ENCODE data around the gene LTO1.
"Not testable (repeated sequence)": the region's sequence is repeated elsewhere in the genome, so short reads cannot be mapped to it uniquely, and the experiment has no call there.

Gene LTO1

DNA sequence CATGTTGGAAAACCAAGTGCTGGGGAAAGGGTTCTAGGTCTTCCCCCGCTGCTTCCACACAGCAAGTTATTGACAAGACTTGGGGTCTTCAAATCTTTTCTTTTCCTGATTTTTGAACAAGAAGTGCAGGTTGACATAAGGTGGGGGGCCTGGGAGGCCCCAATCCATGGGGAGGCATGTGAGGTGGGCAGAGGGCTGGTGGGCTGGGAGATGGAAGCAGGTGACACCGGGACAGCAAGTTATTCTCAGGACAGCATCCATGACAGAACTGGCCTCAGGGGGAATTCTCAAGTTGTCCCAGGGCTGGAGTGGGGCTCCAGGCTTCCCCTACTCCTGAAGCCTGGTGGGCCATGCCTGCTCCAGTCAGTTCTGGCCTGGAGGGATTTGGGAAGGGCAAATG is 23.2 kb upstream of the LTO1 start:
- H3K27me3 ChIP-seq (ENCODE audit: control insufficient read depth, insufficient read depth, low read length): peaks cover 21% of the 10 kb centered on the region
- peaks cover 27% of the 10 kb centered on the region for H3K4me1 ChIP-seq (ENCODE audit: control insufficient read depth, low read depth, low read length)

DNA sequence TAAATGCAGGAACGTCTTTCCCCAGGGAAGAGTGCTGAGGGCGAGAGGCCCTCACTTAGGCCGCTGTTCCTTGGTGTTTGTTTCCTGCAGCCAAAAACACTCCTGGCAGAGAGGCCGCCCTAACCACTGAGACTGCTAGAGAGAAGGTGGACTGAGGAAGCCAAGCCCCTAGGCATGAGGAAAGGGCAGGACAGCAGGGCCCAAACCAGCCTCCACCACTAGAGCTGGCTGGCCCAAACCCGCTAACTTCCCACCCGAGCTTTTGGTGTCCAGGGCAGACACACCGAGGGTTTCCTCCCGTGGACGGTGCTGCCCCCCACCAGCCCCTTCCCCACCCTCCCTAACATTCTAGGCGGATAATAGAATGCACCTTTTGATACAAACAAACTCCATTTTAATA is 22.7 kb upstream of the LTO1 start:
- H3K27ac ChIP-seq (ENCODE audit: low read length): no peak overlapping the region
- H3K27me3 ChIP-seq (ENCODE audit: control insufficient read depth, insufficient read depth, low read length): peaks cover 16% of the 10 kb centered on the region
- no peaks in the 10 kb centered on the region for H3K9me3 ChIP-seq (ENCODE audit: control insufficient read depth, low read depth, low read length)
- no peak overlapping the region for H3K4me3 ChIP-seq (ENCODE audit: low read length)
- peaks cover 26% of the 10 kb centered on the region for H3K4me1 ChIP-seq (ENCODE audit: control insufficient read depth, low read depth, low read length)
- H3K9ac ChIP-seq (ENCODE audit: low read length): no peak overlapping the region
- H3K36me3 ChIP-seq (ENCODE audit: control insufficient read depth, low read depth, low read length): peaks cover 13% of the 10 kb centered on the region

More for the DNA sequence above, 23.2 kb upstream of the LTO1 start:
- Histone ChIP-seq H3K27ac (ENCODE audit: low read length) (no peak overlapping the region), H3K36me3 (ENCODE audit: control insufficient read depth, low read depth, low read length) (peaks cover 13% of the 10 kb centered on the region), H3K4me3 (ENCODE audit: low read length) (no peak overlapping the region), H3K9ac (ENCODE audit: low read length) (no peak overlapping the region), H3K9me3 (ENCODE audit: control insufficient read depth, low read depth, low read length) (no peaks in the 10 kb centered on the region)

DNA sequence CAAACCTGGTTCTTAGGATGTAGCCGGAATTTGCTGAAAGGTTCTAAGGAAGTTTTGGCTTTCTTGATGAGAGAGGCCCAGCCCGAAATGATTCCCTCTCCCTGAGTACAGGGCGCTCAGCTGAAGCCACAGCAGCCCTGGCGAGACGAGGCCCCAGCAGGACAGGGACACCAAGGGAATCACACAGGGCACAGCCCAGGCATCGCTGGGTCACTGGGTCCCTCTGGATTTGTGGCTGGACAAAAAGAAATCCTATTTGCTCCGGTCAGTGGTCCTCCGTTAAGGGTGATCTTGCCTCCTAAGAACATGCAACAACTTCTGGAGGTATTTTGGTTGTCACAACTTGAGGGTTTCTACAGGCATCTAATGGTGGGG is 22.3 kb upstream of the LTO1 start:
- no peak overlapping the region for H3K9ac ChIP-seq (ENCODE audit: low read length)

DNA sequence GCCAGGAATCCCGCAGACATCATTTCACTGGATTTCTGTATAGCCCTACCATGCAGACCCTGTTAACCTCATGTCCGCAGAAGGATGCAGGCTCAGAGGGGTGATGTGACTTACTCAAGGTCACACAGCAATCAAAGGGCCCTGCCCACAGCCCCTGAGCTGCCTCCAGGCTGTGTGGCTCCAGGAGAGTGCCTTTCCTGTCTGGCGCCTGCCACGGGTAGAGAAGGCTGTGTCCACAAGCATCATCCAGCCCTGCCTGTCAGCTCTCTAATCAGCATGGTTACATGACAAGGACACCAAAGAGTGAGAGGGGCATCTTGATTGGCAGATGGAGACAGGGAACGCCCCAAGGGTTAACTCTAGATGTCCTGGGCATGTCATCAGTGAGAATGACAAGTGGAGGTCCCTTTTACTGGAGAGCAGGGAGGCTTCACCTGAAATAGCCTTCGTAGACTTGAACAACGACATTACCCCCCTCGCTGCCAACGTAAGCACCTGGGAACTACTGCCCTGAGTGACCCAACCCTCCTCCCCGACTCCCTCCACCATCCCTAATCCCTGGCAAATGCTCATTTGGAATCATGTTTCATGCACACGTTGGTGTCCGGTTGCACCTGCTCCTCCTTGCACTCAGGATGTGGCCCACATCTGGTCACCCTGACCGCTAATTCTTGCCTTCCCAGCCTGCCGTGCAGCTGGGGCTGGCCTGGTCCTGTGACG is 21.8 kb upstream of the LTO1 start:
- no peak overlapping the region for H3K27ac ChIP-seq (ENCODE audit: low read length)
- peaks cover 13% of the 10 kb centered on the region for H3K36me3 ChIP-seq (ENCODE audit: control insufficient read depth, low read depth, low read length)
- peaks cover 7% of the 10 kb centered on the region for H3K27me3 ChIP-seq (ENCODE audit: control insufficient read depth, insufficient read depth, low read length)
- no peak overlapping the region for H3K9ac ChIP-seq (ENCODE audit: low read length)
- H3K9me3 ChIP-seq (ENCODE audit: control insufficient read depth, low read depth, low read length): no peaks in the 10 kb centered on the region
- peaks cover 23% of the 10 kb centered on the region for H3K4me1 ChIP-seq (ENCODE audit: control insufficient read depth, low read depth, low read length)
- H3K4me3 ChIP-seq (ENCODE audit: low read length): no peak overlapping the region

More for the DNA sequence above, 22.3 kb upstream of the LTO1 start:
- Histone ChIP-seq H3K4me3 (ENCODE audit: low read length) (no peak overlapping the region), H3K4me1 (ENCODE audit: control insufficient read depth, low read depth, low read length) (peaks cover 24% of the 10 kb centered on the region), H3K27ac (ENCODE audit: low read length) (no peak overlapping the region), H3K27me3 (ENCODE audit: control insufficient read depth, insufficient read depth, low read length) (peaks cover 12% of the 10 kb centered on the region), H3K9me3 (ENCODE audit: control insufficient read depth, low read depth, low read length) (no peaks in the 10 kb centered on the region), H3K36me3 (ENCODE audit: control insufficient read depth, low read depth, low read length) (peaks cover 13% of the 10 kb centered on the region)

DNA sequence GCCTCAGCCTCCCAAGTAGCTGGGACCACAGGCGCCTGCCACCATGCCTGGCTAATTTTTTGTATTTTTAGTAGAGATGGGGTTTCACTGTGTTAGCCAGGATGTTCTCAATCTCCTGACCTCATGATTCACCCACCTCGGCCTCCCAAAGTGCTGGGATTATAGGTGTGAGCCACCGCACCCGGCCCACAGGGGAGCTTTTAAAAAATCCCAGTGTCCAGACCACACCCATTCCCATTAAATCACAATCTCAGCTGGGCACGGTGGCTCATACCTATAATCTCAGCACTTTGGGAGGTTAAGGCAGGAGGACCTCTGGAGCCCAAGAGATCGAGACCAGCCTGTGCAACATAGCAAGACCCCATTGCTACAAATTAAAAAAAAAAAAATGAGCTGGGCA is 20.8 kb upstream of the LTO1 start:
- H3K27me3 ChIP-seq (ENCODE audit: control insufficient read depth, insufficient read depth, low read length); H3K4me3 ChIP-seq (ENCODE audit: low read length); H3K27ac ChIP-seq (ENCODE audit: low read length); H3K9ac ChIP-seq (ENCODE audit: low read length); H3K9me3 ChIP-seq (ENCODE audit: control insufficient read depth, low read depth, low read length): not testable (repeated sequence)
- Histone ChIP-seq H3K36me3 (ENCODE audit: control insufficient read depth, low read depth, low read length) (peaks cover 13% of the 10 kb centered on the region), H3K4me1 (ENCODE audit: control insufficient read depth, low read depth, low read length) (peaks cover 17% of the 10 kb centered on the region)

DNA sequence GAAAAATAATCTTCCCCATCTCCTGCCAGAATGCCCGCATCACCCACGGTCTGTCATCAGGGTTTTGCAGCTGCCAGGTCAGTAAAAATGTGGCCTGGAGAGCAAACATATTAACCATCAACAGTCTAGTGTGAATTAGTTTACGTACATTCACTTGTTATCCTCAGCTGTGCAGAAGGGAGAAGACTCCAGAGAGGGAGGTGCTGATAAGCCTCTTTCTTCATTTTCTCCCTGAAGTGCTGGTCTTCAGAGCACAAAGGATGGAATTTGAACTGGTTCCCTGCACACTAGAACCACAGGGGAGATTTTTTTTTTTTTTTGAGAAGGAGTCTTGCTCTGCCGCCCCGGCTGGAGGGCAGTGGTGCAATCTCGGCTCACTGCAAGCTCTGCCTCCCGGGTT is 20.4 kb upstream of the LTO1 start:
- Histone ChIP-seq H3K9me3 (ENCODE audit: control insufficient read depth, low read depth, low read length) (no peaks in the 10 kb centered on the region), H3K27me3 (ENCODE audit: control insufficient read depth, insufficient read depth, low read length) (no peaks in the 10 kb centered on the region), H3K27ac (ENCODE audit: low read length) (no peak overlapping the region), H3K4me3 (ENCODE audit: low read length) (no peak overlapping the region), H3K36me3 (ENCODE audit: control insufficient read depth, low read depth, low read length) (peaks cover 13% of the 10 kb centered on the region), H3K4me1 (ENCODE audit: control insufficient read depth, low read depth, low read length) (peaks cover 13% of the 10 kb centered on the region), H3K9ac (ENCODE audit: low read length) (no peak overlapping the region)

DNA sequence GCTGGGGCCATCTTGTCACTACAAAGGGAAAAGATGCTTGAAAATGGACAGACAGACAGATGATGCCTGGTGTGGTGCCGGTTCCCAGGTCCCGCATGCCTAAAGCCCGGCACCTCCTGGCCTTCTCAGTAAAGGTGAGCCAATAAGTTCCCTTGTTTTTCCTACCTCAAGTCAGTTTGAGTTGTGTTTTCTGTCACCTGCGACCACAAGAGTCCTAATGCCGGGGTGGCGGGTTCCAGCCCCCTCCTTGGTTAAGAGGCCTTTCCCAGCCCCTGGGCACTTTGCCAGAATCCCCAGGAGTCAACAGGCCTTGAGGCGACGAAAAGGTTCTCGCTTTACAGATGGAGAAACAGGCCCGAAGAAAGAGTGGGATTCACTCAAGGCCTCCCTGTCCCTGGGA is 19.6 kb upstream of the LTO1 start:
- Histone ChIP-seq H3K4me3 (ENCODE audit: low read length) (no peak overlapping the region), H3K4me1 (ENCODE audit: control insufficient read depth, low read depth, low read length) (peaks cover 6% of the 10 kb centered on the region), H3K9ac (ENCODE audit: low read length) (no peak overlapping the region), H3K27me3 (ENCODE audit: control insufficient read depth, insufficient read depth, low read length) (no peaks in the 10 kb centered on the region), H3K36me3 (ENCODE audit: control insufficient read depth, low read depth, low read length) (peaks cover 13% of the 10 kb centered on the region), H3K9me3 (ENCODE audit: control insufficient read depth, low read depth, low read length) (no peaks in the 10 kb centered on the region), H3K27ac (ENCODE audit: low read length) (no peak overlapping the region)

DNA sequence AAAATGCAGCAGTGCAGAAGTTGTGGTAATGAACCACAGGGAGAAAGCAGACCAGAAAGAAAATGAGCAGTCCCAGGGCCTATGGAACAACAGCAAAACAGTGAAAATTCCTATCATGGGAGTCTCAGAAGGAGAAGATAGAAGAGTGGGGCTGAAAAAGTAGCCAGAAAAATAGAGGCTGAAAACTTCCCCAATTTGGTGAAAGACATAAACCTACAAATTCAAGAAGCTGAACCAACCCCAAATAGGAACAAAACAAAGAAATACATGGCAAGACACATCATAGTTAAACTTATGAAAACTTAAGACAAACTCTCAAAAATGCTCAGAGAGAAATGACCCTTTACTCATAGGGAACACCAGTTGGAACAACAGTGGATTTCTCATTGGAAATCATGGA is 17.3 kb upstream of the LTO1 start:
- H3K27ac ChIP-seq (ENCODE audit: low read length): no peak overlapping the region
- H3K4me3 ChIP-seq (ENCODE audit: low read length): no peak overlapping the region
- H3K36me3 ChIP-seq (ENCODE audit: control insufficient read depth, low read depth, low read length): no peaks in the 10 kb centered on the region
- no peaks in the 10 kb centered on the region for H3K9me3 ChIP-seq (ENCODE audit: control insufficient read depth, low read depth, low read length)
- no peak overlapping the region for H3K9ac ChIP-seq (ENCODE audit: low read length)
- H3K4me1 ChIP-seq (ENCODE audit: control insufficient read depth, low read depth, low read length): no peaks in the 10 kb centered on the region
- no peaks in the 10 kb centered on the region for H3K27me3 ChIP-seq (ENCODE audit: control insufficient read depth, insufficient read depth, low read length)

DNA sequence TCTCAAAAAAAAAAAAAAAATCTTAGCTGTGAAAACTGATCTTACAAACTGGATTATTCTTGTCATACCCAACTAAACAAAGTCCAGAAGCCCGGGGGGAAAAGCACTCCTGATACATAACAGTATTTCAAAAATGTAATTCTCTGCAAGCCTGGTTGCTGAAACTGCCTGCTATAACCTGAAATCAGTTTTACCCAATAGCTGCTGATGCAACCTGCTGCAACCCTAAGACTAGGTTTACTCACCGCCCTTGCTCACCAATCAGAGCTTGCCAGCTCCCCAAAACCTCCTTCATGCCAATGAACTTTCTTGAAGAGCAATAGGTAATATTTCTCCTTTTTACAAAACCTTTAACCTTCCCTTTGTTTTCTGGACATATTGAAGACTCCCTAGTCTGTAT is 16.3 kb upstream of the LTO1 start:
- Histone ChIP-seq H3K27ac (ENCODE audit: low read length) (no peak overlapping the region), H3K9ac (ENCODE audit: low read length) (no peak overlapping the region), H3K9me3 (ENCODE audit: control insufficient read depth, low read depth, low read length) (no peaks in the 10 kb centered on the region), H3K4me1 (ENCODE audit: control insufficient read depth, low read depth, low read length) (no peaks in the 10 kb centered on the region), H3K27me3 (ENCODE audit: control insufficient read depth, insufficient read depth, low read length) (no peaks in the 10 kb centered on the region), H3K36me3 (ENCODE audit: control insufficient read depth, low read depth, low read length) (no peaks in the 10 kb centered on the region), H3K4me3 (ENCODE audit: low read length) (no peak overlapping the region)

DNA sequence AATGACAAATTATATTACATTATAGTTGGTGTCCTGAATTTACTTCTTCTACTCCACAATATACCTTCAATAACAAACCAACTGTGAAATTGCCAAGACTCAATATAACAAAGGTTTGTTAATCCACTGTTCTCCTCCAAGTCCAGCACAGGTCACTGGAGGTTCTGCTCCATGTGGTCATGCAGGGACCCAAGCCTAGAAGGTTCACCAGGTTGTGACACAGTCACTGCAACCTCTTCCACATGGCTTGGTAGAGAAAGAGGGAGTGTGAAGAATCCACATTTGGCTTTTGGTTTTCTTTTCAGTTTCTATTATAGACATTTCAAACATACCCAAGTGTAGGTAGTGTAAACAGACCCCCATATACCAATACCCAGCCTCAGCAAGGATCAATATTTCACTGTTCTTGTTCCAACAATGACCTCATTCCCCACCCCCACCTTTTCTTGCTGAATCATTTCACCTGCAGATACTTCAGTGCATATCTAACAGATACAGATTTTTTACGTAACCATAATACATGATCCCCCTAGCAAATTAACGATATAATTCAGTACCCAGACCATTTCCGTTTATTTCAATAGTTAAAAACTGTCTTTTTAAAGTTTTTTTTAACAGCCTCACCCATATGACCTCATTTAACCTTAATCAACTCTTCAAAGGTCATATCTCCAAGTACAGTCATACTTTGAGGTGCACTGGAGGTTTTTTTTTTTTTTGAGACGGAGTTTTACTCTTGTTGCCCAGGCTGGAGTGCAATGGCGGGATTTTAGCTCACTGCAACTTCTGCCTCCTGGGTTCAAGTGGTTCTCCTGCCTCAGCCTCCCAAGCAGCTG is 14.5 kb upstream of the LTO1 start:
- Histone ChIP-seq H3K27ac (ENCODE audit: low read length) (no peak overlapping the region), H3K4me3 (ENCODE audit: low read length) (no peak overlapping the region), H3K4me1 (ENCODE audit: control insufficient read depth, low read depth, low read length) (no peaks in the 10 kb centered on the region), H3K27me3 (ENCODE audit: control insufficient read depth, insufficient read depth, low read length) (peaks cover 10% of the 10 kb centered on the region), H3K9ac (ENCODE audit: low read length) (no peak overlapping the region), H3K36me3 (ENCODE audit: control insufficient read depth, low read depth, low read length) (no peaks in the 10 kb centered on the region), H3K9me3 (ENCODE audit: control insufficient read depth, low read depth, low read length) (no peaks in the 10 kb centered on the region)

DNA sequence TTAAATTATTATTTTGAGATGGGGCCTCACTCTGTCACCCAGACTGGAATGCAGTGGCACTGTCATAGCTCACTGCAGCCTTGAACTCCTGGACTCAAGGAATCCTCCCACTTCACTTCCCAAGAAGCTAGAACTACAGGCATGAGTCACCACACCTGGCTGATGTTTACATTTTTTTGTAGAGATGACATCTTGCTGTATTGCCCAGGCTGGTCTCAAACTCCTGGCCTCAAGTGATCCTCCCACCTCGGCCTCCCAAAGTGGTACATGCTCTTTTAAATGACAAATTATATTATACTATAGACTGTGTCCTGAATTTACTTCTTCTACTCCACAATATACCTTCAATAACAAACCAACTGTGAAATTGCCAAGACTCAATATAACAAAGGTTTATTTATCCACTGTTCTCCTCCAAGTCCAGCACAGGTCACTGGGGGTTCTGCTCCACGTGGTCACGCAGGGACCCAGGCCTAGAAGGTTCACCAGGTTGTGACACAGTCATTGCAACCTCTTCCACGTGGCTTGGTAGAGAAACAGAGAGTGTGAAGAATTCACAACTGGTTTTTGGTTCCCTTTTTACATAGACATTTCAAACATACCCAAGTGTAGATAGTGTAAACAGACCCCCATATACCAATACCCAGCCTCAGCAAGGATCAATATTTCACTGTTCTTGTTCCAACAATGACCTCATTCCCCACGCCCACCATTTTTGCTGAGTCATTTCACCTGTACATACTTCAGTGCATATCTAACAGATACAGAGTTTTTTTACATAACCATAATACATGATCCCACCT is 13.0 kb upstream of the LTO1 start:
- H3K4me3 ChIP-seq (ENCODE audit: low read length); H3K4me1 ChIP-seq (ENCODE audit: control insufficient read depth, low read depth, low read length); H3K9me3 ChIP-seq (ENCODE audit: control insufficient read depth, low read depth, low read length); H3K27ac ChIP-seq (ENCODE audit: low read length); H3K9ac ChIP-seq (ENCODE audit: low read length); H3K36me3 ChIP-seq (ENCODE audit: control insufficient read depth, low read depth, low read length): not testable (repeated sequence)
- peaks cover 10% of the 10 kb centered on the region for H3K27me3 ChIP-seq (ENCODE audit: control insufficient read depth, insufficient read depth, low read length)
